Fibroblast of mammary gland (primary cell): ENCODE data around the gene PRSS1.

Source experiments
- DNase-seq: peaks from one replicate; pipeline ENCODE4 v3.0.0-alpha.2; 2010; ENCODE audit warnings: low read depth
- H3K4me3 ChIP-seq: 2 replicates; pipeline ENCODE4 v1.5.1; 2011; ENCODE audit warnings: low read depth, mild to moderate bottlenecking, low read length, moderate library complexity; ENCODE audit not compliant: control insufficient read depth
- TF ChIP-seq, protein P1 (sequence below): conservative IDR thresholded peaks from 2 replicates; pipeline ENCODE4 v1.5.1; 2011; ENCODE audit warnings: low read depth, low read length, inconsistent platforms; ENCODE audit not compliant: control insufficient read depth, insufficient read depth

The PRSS1 gene

DNA sequence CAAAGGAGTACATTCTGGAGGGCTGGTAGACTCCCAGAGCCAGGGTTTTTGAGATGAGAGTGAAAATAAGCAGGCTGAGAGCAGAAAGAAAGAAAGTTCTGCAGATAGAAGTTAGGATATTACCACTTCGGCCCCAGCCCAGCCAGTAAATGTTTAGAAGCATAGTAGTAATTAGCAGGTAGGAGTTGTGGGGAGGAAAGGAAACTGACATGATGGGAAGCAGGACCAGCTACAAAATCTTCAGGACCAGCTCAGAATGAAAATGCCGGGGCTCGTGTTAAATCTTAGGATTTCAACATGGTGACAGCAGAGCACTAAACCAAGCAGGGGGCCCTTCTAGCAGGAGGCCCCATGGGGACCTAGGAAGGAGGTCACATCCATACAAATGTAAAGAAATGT is 50.2 kb downstream of the PRSS1 start:
- H3K4me3 ChIP-seq: no peak overlapping the region
- no peak for DNase-seq
- TF ChIP-seq, protein P1, sequence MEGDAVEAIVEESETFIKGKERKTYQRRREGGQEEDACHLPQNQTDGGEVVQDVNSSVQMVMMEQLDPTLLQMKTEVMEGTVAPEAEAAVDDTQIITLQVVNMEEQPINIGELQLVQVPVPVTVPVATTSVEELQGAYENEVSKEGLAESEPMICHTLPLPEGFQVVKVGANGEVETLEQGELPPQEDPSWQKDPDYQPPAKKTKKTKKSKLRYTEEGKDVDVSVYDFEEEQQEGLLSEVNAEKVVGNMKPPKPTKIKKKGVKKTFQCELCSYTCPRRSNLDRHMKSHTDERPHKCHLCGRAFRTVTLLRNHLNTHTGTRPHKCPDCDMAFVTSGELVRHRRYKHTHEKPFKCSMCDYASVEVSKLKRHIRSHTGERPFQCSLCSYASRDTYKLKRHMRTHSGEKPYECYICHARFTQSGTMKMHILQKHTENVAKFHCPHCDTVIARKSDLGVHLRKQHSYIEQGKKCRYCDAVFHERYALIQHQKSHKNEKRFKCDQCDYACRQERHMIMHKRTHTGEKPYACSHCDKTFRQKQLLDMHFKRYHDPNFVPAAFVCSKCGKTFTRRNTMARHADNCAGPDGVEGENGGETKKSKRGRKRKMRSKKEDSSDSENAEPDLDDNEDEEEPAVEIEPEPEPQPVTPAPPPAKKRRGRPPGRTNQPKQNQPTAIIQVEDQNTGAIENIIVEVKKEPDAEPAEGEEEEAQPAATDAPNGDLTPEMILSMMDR: no peak

DNA sequence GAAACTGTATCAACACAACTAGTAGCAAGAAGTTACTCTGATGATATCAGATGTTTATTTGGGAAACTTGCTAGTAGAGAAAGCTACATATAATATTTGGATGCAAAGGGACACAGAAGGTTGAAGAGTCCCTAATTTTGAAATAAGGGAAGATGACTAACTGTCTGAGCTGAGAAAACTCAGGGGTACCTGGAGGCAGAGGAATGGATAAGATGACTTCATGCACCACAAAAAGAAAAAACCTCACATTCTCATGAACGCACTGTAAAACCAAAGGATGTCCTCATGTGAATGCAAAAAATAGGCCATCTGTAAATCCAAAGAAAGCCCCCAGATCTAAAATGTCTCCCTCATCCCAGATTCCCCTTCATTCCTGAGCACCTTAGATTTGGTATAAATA is 50.8 kb downstream of the PRSS1 start:
- no peak for DNase-seq
- TF ChIP-seq, protein P1: no peak
- H3K4me3 ChIP-seq: no peak overlapping the region

DNA sequence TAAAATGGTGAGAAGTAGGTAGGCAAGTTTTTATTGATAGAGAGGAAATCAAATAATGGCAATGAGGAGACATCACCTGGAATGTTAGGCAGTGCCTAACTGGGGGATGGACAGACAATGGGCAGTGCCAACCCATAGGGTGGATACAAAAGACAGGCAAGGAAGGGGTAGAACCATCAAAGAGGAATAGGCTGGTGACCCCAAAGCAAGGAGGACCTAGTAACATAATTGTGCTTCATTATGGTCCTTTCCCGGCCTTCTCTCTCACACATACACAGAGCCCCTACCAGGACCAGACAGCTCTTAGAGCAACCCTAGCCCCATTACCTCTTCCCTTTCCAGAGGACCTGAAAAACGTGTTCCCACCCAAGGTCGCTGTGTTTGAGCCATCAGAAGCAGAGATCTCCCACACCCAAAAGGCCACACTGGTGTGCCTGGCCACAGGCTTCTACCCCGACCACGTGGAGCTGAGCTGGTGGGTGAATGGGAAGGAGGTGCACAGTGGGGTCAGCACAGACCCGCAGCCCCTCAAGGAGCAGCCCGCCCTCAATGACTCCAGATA is 51.5 kb downstream of the PRSS1 start:
- no peak for DNase-seq
- TF ChIP-seq, protein P1: no peak

DNA sequence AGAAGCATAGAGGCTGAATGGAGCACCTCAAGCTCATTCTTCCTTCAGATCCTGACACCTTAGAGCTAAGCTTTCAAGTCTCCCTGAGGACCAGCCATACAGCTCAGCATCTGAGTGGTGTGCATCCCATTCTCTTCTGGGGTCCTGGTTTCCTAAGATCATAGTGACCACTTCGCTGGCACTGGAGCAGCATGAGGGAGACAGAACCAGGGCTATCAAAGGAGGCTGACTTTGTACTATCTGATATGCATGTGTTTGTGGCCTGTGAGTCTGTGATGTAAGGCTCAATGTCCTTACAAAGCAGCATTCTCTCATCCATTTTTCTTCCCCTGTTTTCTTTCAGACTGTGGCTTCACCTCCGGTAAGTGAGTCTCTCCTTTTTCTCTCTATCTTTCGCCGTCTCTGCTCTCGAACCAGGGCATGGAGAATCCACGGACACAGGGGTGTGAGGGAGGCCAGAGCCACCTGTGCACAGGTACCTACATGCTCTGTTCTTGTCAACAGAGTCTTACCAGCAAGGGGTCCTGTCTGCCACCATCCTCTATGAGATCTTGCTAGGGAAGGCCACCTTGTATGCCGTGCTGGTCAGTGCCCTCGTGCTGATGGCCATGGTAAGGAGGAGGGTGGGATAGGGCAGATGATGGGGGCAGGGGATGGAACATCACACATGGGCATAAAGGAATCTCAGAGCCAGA is 52.5 kb downstream of the PRSS1 start:
- TF ChIP-seq, protein P1: no peak
- no peak overlapping the region for H3K4me3 ChIP-seq
- no peak for DNase-seq

More for the DNA sequence above, 51.5 kb downstream of the PRSS1 start:
- H3K4me3 ChIP-seq: no peak overlapping the region

DNA sequence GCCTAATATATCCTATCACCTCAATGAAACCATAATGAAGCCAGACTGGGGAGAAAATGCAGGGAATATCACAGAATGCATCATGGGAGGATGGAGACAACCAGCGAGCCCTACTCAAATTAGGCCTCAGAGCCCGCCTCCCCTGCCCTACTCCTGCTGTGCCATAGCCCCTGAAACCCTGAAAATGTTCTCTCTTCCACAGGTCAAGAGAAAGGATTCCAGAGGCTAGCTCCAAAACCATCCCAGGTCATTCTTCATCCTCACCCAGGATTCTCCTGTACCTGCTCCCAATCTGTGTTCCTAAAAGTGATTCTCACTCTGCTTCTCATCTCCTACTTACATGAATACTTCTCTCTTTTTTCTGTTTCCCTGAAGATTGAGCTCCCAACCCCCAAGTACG is 53.0 kb downstream of the PRSS1 start:
- TF ChIP-seq, protein P1: no peak
- H3K4me3 ChIP-seq: no peak overlapping the region
- no peak for DNase-seq
